ENCODE measurements around the gene FOXP1.
"Not testable (repeated sequence)": the region's sequence is repeated elsewhere in the genome, so short reads cannot be mapped to it uniquely, and the experiment has no call there.

The FOXP1 gene

DNA sequence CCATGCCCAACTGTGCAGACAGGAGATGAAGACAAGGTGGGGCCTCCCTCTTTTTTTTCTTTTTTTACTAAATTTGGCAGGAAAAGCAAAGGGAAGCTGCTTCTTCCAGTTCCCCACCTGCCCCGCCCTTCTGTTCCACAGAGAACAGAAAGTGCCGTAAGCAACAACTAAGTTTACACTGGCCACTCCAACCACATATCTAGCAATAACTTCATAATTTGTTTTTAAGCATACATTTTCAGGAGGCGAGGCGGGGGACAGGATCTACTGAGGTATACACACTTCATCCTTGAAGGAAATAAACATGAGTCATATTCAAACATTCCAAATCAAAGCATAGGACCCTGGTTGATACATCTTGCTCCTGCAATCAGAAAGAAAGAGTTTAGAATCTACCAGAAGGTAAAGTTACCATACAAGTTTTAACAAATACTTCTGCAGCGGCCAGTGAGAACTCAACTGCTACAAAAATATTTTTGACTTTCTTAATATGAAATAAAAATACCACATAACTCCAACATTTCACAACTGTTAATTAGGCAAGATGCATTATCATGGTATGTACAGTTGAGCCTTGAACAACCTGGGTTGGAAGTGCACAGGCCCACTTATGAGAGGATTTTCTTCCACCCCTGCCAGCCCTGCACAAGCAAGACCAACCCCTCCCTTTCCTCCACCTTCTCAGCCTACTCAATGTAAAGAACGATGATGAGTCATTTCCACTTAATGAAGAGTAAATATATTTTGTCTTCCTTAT, 50.7 kb downstream of the FOXP1 start:
- DNase-seq: no peak

DNA sequence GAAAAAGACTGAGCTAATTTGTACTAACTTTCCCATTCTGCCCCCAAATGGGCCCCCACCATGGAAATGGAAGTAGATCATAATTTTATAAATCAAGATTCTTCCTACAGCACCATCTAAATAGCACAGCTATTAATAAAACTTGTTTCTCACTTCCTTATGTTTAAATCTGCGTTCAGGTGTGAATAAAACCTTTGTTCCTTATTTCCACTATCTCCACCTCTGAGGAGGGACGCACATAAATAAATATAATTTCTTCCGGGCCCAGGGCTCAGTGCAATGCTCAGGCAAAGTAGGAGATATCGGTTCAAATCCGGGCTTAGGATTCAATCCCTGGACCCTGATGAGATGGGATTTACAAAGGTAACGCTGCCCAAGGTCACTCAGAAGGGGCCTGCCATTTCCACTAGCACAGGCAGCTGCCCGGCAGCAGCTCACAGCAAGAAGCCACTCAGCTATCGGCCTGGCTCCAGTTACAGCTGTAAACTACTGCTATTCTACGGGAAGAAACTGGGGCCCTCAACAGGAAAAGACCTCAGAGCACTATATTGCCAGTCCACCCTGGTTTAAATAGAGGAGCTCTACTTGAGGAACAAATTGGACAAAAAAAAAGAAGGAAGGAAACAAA, 52.5 kb downstream of the FOXP1 start:
- DNase-seq: no peak

DNA sequence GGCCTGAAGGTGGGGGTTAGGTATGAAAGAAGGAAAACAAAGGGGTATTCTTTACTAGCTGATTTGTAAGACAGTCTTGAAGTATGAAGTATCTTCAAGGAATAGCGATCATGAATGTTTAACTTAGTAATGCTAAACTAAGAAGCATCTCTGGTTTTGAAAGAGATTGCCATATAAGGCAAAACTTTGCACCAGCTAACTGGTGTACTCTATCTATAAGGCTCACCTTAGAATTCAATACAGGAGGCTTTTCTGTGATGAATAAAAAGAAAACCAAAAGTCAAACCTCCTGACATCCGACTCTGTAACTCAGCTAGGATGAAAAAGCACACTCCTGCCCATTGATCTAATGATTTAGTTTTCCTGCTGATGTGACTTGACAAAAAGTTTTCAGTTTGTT, 54.7 kb downstream of the FOXP1 start:
- DNase-seq: no peak

DNA sequence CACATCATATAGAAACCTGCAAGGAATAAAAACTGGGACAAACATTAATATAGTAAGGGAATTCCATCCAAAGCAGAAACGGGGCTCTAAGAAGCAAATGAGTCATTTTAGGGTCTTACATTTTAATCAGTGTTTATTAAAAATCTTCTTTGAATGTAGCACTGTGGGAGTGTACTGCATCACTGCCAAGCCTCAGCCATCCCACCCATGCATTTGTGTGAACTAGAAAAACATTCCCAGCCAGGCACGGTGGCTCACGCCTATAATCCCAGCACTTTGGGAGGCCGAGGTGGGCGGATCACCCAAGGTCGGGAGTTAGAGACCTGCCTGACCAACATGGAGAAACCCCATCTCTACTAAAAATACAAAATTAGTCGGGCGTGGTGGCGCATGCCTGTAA, 57.1 kb downstream of the FOXP1 start:
- DNase-seq: not testable (repeated sequence)

DNA sequence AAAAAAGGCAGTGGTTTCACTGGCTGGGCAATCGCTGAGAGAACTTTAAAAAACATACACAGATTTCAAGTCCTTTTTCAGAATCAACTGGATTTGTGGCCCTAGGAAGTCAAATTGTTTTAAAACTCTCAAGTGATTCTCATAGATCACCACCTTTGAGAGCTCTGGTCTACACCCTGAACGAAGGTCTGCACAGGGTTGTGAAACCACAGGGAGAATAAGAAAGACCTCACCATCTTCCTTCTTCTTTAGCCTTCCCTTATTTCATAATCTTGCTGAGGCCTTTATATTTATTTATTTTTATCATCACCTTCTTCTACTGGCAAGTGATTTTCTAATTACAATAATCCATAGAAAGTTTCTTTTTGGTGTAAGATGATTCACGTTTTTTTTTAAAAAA, 58.1 kb downstream of the FOXP1 start:
- no peak for DNase-seq

DNA sequence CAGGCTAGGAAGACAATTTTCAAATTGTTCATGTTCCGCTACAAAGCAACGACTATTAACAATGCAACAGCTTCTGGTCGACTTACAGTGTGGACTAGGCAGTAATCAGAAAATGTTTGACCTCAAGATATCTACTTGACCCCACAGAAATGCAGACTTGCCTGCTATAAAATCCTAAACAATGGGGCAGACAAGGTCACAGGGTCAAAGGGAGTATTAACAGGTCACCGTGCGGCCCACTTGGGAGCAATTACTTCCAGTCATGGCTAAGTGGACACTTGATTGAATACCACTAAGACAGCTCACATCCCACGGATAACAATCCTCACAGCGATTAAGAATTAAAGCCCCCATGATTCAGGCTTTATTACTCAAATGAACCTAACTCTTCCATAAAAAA, 58.9 kb downstream of the FOXP1 start:
- no peak for DNase-seq

DNA sequence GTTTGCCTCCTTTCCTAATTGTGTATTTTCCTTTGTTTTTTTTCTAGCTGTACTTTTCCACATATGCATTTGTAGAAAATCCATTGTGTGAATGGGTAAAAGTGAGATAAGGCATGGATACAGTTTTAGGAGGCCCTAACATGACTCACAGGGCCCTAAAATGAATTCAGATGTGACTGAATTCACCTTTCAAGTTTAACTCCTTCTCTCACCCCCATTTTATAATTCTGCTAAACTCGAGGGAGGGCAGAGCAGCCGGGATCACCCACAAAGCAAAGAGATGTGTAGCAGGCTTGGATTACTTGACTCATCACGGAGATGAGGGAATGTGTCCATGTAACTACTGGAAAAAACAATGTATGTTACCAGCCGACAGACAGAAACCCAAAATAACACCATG, 59.9 kb downstream of the FOXP1 start:
- peak in 1 of 56 donors; percentile 11 for DNase-seq

DNA sequence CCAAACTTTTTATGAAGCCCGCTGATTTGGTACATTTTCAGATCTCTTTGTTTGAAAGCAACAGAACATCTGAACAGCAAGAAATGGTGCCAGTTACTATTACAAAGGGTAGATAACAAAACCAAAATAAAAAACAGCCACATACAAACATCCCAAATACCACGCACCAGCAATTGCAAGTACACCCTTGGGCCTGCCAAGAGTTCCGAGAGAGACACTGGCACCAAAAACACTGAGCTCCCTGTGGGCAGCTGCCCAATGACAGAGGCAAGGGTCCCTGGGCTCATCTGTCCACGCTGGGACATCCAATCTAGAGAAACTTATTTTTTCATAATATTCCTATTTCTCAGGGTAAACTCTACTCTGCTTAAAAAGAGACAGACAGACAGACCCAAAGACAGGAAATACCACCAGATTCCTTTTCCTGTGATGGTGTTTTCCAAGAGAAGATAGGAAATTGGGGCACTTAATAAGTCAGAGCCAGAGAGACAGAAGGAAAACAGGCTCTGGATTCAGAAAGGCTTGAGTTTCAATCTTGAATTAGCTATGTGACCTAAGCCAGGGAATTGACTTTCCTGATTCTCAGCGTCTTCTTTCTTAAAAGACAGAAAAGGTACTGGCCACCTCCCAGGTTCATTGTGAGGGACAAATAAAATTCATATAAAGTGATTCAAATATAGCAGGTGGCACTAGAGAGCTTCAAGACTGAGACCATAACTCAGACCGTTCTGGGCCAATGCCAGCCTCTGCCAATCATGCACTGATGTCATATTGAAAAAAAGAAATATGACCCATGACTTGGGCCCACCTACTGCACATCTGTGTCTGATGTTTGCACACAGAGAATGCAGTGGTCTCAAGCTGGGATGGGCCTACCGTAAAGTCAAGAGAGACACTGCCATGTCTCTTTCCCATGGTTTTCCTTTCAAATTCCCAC, 61.3 kb downstream of the FOXP1 start:
- no peak for DNase-seq

DNA sequence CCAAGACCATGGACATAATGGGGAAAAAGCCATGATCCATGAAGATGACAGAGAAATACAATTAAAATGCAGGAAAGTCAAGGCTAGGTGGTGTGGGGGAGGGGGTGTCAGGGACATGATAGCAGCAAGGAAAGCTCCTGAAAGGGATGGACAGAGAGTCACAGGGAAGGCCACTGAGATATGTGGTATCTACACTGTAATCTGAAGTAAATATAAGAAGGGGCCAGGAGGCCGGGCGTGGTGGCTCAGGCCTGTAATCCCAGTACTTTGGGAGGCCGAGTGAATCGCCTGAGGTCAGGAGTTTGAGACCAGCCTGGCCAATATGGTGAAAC, 62.5 kb downstream of the FOXP1 start:
- DNase-seq: no peak

DNA sequence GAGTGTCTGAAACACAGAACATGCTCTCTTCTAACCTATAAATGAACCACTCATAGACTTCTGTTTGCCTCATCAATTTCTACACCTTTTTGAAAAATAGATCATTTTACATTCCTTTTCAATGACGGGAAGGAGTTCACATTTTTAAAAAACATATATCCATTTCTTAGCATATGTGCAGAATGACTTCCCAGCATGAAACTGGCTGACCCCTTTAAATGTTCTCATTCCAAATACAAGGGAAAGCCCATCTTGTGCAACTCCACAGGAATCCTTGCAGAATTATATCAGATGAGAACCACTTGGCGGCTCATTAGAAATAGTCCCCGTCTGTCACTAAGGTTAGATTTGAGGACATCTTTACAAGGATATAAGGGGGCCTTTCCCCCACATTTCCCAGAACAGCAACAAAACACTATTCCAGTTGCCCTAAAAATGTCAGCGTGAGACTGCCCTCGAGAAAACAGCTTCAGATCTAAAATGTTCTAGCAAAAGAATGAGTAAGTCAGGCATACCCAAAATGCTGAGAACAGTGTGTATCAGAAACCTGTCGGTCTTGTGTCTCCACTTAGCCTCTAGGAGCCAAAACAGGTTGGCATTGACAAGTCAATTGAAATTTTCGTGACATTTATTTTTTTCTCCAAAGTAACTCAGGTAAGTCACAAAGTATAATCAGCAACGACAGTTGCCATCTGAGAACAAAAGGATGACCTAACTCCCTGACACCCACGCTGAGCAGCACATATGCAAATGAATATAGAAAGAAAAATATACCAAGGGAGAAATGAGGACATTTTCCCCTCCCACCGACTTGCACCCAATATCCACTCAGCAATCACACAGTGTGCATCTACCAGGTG, 63.1 kb downstream of the FOXP1 start:
- no peak for DNase-seq

DNA sequence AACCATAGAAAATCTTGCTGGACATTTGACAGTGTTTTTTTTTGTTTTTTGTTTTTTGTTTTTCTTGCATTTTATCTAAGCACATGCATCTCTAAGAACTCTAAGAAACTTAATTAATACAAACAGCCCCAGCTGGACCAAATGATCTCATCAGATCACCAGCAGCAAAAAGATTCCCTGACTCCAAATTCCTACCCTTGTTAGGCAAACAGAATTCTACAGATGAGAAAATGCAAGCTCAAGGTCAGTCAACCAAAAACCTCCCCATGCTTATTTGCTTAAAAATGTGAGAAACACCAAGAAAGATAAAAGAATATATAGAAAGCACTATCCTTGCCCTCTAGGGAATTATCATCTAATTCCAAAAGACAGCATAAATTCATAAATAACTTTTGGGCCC, 65.4 kb downstream of the FOXP1 start:
- DNase-seq: no peak

DNA sequence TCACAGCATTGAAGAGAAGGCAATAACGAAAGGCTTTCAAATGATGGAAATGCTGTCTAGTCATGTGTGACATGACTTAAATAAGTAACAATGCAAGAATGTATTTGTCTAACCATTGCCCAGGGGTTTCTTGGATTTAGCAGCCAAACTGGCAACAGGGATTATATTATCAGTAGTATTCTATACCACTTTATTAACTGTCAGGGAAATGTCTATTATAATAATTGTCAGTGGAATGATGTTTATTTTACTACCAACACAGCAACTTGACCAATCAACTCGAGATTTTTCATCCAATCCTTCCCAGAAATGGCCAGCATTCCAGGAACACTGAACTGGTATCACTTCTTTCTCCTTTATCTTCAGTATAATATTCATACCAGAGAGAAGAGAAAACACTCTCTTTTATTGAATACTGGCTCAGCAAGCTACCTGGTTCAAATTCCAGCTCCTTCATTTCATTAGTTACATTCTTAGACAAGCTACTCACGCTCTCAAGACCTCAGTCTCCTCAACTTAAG, 66.2 kb downstream of the FOXP1 start:
- no peak for DNase-seq

DNA sequence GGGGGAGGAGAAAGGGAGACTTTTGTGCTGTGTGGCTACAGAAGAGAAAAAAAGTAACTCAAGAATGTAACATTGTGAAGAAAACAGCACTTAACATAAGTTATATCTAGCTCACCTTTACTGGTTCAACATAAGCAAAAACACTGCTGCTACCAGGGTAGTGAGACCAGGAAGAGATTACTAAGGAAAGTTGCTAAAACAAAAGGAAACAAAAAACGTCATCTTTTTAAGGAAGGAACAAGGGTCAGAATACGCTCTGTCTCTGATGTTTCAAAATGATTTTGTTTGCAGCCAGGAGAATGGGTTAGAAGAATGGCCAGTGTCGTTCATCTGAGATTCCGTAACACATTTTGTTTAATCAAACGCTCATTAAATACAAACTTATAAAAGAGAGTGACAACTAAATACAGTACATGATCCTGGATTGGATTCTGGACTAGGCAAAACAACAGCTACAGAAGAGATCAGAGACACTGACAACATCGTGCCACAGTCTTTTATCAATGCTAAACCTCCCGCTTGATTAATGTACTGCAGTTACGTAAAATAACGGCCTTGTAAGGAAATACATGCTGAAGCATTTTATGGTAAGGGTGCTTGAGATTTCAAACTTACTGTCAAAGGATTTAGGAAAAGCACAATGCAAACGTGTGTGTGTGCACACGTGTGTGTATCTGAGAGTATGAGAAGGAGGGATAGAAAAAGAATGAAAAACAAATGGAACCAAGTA, 67.7 kb downstream of the FOXP1 start:
- no peak for DNase-seq

DNA sequence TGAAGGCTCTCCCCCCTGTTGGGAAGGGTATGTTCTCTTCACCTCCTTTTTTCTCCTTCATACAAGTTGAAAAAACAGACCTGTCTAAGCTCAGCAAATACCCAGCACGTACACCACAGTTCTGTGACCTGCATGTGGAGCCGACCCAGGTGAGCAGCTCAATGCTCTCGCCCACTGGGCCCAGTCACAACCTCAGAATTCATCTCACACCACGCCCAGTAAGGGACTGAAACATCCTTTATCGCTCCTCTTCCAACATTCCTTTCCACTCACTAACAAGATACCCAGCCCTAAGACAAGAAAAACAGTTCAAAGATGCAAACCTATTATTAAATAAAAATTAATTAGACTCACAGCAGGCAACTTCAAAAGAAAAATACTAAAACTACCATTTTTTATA, 68.9 kb downstream of the FOXP1 start:
- DNase-seq: no peak

DNA sequence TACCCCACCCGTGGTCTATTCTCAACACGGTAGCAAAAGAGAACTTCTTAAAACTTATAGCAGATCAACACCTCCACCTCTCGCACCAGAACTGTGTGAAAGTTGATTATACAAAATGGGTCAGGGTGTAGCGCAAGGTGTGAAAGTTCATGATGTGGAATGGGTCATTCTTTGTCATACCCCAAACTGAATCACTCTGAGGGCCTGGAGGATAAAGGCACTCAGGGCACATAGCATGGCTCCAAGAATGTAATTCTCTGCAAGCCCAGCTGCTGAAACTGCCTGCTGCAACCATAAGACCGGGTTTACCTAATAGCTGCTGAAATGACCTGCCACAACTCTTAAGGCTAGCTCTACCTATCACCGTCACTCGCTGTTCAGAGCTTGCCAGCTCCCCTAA, 70.0 kb downstream of the FOXP1 start:
- DNase-seq: no peak

DNA sequence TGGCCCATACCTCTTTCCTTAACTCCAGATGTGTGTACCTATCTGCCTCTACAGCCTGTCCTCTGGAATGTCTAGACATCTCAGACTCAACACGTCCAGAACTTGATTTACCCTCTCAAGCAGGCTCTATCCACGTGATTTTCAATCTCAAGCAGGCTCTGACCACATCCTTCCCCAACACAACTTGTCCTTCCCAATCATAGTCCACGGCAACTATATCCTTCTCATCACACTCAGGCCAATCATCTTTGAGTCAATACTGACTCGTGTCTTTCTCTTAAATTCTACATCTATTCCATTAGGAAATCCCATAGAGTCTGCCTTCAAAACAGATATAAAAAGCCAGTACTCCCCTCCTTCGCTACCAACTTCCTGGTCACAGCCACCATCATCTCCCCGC, 70.4 kb downstream of the FOXP1 start:
- DNase-seq: no peak

DNA sequence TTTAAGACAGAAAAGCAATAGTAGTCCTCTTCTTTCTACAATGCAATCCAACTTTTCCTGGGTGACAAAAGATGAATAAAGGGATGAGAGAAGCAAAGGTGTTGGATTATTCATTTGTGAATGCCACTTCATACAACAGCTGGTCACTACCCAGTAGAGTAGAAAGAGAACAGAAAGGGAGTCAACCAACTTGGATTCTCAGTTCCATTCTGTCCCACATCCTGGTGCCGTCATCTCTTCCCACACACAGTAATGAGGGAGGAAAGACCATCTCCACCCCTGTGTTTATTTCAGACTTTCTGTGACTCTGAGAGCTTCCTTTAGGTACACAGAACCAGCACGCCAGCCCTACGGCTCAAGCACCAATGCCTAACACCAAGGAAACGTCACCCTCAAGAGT, 71.0 kb downstream of the FOXP1 start:
- no peak for DNase-seq

DNA sequence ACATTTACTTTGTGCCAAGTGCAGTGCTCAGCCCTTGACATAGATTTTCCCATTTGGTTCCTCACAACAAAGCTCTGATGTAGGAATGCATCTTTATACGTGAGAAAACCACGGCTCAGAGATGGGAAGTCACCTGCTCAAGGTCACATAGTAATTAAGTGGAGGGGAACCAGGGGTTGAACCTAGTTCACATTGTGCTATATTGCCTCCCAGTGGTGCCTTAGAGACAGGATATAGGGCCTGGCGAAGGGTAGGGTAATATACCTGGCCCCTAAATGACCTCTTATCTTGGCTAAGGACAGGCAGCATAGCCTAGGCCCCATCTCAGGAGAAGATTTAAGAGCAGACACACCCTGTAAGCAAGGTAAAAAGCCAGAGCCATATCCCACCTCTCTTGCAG, 71.5 kb downstream of the FOXP1 start:
- DNase-seq: no peak

DNA sequence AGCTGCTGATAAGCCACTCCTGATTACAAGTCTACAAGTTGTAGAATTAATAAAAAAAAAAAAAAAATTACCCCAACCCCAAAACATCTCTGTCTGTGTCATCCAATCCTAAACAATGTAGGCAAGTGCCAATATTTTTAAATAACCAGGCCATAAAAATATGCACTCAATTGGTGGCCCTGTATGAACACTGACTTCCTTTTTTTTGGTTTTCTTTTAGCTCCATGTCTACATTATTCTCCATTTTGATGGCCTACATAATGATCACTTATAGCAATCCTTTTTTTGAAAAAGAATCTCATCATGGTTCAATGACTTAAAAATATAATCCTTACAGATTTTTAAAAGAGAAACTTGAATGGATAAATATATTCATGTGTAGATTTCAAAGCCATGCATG, 72.1 kb downstream of the FOXP1 start:
- no peak for DNase-seq

DNA sequence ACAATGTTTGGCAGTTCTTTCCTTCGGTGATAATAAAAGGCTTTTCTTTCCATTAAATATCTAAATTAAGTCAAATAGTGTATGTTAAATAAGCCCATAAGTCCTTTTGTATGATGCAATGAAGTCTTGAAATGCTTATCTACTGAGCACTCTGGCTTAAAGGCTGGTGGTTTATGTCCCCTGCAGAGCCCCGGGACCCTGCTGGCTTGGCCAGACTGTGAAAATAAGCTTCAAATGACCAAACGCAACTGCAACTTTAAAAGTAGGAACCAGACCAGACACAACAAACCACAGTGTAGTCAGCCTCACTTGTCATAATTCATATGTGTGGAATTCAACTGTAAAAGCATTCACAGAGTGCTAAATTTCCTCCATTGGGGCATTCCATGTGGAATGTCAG, 72.5 kb downstream of the FOXP1 start:
- DNase-seq: no peak

DNA sequence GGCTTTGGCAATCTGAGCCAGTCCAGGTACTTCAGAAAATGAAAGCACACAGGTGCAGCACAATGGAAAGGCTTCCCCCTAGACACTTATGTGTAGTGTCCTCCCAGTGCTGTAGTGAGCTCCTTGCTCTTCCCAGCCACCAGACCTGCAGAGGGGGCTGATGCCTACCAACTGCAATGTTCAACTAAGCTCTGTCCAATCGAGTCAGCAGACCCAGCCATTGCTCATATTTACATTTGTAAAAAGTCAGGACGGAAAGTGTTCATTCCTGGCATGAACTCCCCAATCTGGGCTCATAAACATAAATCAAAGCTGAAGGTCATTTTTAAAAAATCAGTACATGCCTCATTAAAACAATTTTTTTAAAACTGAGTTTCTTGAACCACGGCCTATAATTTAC, 73.0 kb downstream of the FOXP1 start:
- DNase-seq: no peak

All from nucleus accumbens (tissue), 56 donors.